Activated CD8-positive, alpha-beta memory T cell treated with anti-CD3 and anti-CD28 coated beads, Interleukin-2, amount 50 U/mL, for 24 hours (primary cell): ENCODE results near the gene TLN1.
A peak's percentile ranks its signal among the peaks of the same experiment; 100 is the strongest.

Experiments used
- DNase-seq: peaks from one replicate; pipeline ENCODE4 v3.0.0-alpha.2; 2020; ENCODE audit errors: extremely low read depth

TLN1 gene

GRCh38 chr9:35664531-35665470 is 67.2 kb downstream of the TLN1 start, which contains the start of gene ARHGEF39:
ARHGEF39 (minus strand) TSS chr9:35665195; CDS start chr9:35665169, 26 bp downstream.
- DNase-seq: no peak

GRCh38 chr9:35662437-35662836 is 69.6 kb downstream of the TLN1 start:
- DNase-seq: no peak

GRCh38 chr9:35661756-35662350 is 70.1 kb downstream of the TLN1 start:
- DNase-seq: no peak

GRCh38 chr9:35660966-35661415 is 71.0 kb downstream of the TLN1 start:
- DNase-seq: no peak

GRCh38 chr9:35659340-35659739 is 72.7 kb downstream of the TLN1 start:
- no peak for DNase-seq

- no peak for DNase-seq
Observed at GRCh38 chr9:35658968-35659220, 73.1 kb downstream of the TLN1 start.

GRCh38 chr9:35658137-35658967 is 73.6 kb downstream of the TLN1 start, which contains the start of gene CCDC107:
CCDC107 (plus strand) TSS chr9:35658292; CDS start chr9:35658380, 88 bp downstream.
- DNase-seq: peak; percentile 55

- DNase-seq: peak; percentile 87
Observed at GRCh38 chr9:35657546-35658136, 74.4 kb downstream of the TLN1 start, which contains the start of gene RMRP. RMRP (minus strand) TSS chr9:35658019.

GRCh38 chr9:35656831-35657545 is 75.0 kb downstream of the TLN1 start:
- DNase-seq: no peak

- DNase-seq: no peak
Observed at GRCh38 chr9:35656348-35656747, 75.6 kb downstream of the TLN1 start.

GRCh38 chr9:35653611-35654010 is 78.4 kb downstream of the TLN1 start:
- no peak for DNase-seq

GRCh38 chr9:35652829-35653209 is 79.2 kb downstream of the TLN1 start:
- DNase-seq: no peak

- DNase-seq: no peak
Observed at GRCh38 chr9:35651956-35652828, 79.8 kb downstream of the TLN1 start.

- no peak for DNase-seq
Observed at GRCh38 chr9:35650341-35651158, 81.4 kb downstream of the TLN1 start, which contains the start of gene SIT1. SIT1 (minus strand) TSS chr9:35650931; CDS start chr9:35650853, 78 bp downstream.

GRCh38 chr9:35649431-35650340 is 82.3 kb downstream of the TLN1 start:
- DNase-seq: no peak
